D721Med (cell line): Measurements from ENCODE around the gene AKR1D1.

Source experiments
- DNase-seq: peaks from one replicate; pipeline ENCODE4 v3.0.0; 2011; ENCODE audit warnings: low spot score; ENCODE audit not compliant: insufficient read length
- FAIRE-seq: peaks from 2 replicates; lab custom pipeline; 2011; peaks lifted over from hg19 to GRCh38; lab: Jason Lieb, UNC
- TF ChIP-seq, protein P1 (sequence below): IDR thresholded peaks from 2 replicates; pipeline ENCODE4 v1.5.1; 2012; ENCODE audit warnings: mild to moderate bottlenecking, control low read depth; ENCODE audit not compliant: insufficient read depth; ENCODE audit errors: missing control alignments

The AKR1D1 gene

DNA sequence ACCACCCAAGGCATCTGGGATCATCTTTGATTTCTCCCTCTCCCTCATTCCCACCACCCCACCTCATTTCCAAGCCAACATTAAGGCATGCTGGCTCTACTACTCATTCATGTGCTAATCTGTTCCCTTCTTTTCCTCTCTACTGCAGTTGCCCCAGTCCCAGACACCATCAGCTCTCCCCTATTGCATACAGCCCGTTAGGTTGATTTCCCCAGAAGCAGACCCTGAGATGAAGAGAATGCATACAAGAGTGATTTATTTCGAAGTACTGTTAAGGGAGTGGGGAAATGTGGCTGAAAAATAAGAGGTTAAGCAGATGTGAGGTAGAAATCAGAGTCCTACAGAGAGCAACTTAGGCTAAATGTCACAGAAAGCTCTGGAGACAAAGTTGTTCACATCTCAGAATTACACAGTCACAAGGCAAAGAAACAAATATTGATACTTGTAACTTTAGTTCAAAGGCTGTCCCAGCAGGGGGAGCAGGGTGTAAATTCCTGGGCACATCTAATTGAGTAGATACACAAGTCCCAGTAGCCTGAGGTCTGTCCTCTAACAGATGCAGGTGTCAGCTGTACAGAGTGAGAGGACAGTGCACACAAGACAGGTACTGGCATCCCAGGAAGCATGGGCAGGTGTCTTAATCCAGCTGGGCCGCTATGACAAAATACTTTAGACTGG, 20.9 kb downstream of the AKR1D1 start:
- TF ChIP-seq, protein P1, sequence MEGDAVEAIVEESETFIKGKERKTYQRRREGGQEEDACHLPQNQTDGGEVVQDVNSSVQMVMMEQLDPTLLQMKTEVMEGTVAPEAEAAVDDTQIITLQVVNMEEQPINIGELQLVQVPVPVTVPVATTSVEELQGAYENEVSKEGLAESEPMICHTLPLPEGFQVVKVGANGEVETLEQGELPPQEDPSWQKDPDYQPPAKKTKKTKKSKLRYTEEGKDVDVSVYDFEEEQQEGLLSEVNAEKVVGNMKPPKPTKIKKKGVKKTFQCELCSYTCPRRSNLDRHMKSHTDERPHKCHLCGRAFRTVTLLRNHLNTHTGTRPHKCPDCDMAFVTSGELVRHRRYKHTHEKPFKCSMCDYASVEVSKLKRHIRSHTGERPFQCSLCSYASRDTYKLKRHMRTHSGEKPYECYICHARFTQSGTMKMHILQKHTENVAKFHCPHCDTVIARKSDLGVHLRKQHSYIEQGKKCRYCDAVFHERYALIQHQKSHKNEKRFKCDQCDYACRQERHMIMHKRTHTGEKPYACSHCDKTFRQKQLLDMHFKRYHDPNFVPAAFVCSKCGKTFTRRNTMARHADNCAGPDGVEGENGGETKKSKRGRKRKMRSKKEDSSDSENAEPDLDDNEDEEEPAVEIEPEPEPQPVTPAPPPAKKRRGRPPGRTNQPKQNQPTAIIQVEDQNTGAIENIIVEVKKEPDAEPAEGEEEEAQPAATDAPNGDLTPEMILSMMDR = no peak
- no peak for FAIRE-seq
- no peak for DNase-seq

DNA sequence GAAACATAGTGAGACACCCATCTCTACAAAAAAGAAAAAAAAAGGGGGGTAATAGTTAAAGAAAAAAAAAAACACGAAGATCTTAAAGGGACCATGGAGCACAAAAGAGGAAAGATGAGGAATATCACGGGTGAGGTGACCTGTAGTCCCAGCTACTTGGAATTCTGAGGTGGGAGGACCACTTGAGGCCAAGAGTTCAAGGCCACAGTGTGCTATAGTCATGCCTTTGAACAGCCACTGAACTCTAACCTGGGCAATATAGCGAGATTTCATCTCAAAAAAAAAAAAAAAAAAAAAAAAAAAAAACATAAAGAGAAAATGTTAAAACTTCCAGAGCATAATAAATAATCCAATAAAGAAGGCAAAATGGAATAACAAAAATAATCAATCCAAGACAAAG, 23.6 kb downstream of the AKR1D1 start:
- no peak for DNase-seq
- TF ChIP-seq, protein P1 = no peak
- FAIRE-seq = no peak

DNA sequence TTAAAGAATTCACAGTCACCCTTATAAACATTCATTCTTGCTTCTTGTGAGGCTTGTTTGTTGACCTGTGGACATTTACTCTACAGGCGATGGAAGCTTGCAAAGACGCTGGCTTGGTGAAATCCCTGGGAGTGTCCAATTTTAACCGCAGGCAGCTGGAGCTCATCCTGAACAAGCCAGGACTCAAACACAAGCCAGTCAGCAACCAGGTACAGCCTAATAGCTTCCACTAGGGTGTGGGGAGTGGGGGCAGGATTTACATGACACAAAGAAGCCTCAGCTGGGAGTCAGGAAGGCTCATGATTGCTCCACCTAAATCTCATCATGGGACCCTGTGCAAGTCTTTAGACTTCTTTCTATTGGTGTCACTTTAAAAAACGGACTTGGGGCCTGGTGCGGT, 29.0 kb downstream of the AKR1D1 start:
- TF ChIP-seq, protein P1 = no peak
- no peak for DNase-seq
- no peak for FAIRE-seq

DNA sequence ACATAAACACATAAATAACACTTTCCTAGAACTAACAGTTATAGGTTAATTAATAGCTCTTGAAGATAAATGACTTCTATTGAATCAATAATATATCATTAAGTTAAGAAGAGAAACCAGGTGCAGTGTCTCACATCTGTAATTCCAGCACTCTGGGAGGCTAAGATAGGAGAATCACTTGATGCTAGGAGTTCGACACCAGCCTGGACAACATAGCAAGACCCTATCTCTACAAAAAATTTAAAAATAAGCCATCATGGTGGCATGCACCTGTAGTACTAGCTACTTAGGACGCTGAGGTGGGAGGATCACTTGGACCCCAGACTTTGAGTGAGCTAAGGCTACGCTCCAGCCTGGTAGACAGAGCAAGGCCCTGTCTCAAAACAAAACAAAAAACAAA, 38.8 kb downstream of the AKR1D1 start:
- TF ChIP-seq, protein P1 = no peak
- DNase-seq = no peak
- FAIRE-seq = no peak

DNA sequence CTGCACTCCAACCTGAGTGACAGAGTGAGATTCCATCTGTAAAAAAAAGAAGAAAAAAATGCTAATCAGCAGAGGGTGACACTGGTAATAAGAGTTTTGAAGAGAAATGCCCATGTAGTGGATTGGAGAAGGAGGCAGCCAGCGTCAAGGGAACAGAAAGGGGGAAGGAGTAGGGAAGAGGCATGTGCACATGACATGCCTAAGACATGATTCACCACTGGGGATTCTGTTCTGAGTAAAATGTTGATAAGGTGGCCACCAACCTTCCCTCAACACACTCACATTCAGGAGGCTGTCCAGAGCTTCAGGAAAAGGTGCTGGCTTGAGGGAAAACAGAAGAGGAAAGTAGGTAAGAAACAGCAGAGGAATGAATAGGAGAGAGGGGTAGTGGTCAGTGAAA, 39.9 kb downstream of the AKR1D1 start:
- TF ChIP-seq, protein P1 = no peak

DNA sequence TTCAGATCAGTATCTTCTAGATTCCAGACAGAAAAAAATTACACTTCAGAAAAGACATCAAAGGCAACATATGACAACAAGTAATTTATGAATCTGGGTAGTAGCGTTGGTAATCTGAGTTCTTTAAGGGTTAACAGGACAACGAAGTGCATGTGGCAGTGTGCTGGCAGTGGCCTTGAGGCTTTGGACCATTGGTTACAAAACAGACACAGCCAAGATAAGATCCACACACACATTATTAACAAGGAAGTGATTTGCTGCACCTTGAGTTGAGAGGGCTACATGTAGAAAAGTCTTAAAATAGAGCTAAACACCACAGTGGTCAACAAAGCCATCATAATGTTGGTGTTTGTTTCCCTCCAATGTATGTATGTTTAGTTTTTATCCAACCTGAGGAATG, 40.6 kb downstream of the AKR1D1 start:
- TF ChIP-seq, protein P1 = no peak
- DNase-seq (no peak), FAIRE-seq (no peak)

More for the DNA sequence above, 39.9 kb downstream of the AKR1D1 start:
- FAIRE-seq (no peak), DNase-seq (no peak)

DNA sequence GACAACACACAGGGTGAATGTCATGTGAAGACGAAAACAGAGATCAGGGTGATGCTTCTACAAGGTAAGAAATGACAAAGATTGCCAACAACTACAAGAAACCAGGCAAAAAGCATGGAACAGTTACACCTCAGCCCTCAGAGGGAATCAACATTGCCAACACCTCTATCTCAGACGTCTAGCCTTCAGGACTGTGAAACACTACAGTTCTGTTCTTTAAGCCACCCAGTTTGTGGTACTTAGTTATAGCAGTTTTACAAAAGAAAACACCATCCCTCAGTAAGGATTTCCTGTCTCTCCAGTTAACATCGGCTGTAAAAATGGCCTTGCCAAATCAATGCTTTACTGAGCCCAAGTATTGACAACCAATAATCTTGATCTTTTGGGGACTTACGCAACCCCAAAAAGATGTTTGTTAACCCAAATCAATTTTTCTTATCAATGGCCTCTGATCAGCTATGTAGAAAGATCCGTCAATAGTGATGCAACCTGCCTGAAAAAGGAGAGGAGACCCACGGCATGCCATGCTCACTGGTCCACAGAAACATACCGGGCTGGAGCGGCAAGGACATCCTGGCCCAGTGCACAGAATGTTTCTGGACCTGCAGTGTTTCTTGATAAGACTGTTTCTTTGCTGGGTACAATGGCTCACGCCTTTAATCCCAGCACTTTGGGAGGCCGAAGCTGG, 44.0 kb downstream of the AKR1D1 start:
- TF ChIP-seq, protein P1 = no peak
- FAIRE-seq = no peak
- DNase-seq = no peak
